H54 (cell line): ENCODE results near the gene PLD1.
A peak's percentile ranks its signal among the peaks of the same experiment; 100 is the strongest.

Experiments
- DNase-seq: peaks from one replicate; pipeline ENCODE4 v3.0.0; 2011; ENCODE audit warnings: low spot score, mixed read lengths; ENCODE audit not compliant: insufficient read length
- FAIRE-seq: peaks from 3 replicates; lab custom pipeline; 2011; peaks lifted over from hg19 to GRCh38; lab: Jason Lieb, UNC
- POLR2A ChIP-seq: IDR thresholded peaks from 2 replicates; pipeline ENCODE4 v1.6.1; 2011; ENCODE audit warnings: low read depth, mild to moderate bottlenecking, low read length

The PLD1 gene

DNA sequence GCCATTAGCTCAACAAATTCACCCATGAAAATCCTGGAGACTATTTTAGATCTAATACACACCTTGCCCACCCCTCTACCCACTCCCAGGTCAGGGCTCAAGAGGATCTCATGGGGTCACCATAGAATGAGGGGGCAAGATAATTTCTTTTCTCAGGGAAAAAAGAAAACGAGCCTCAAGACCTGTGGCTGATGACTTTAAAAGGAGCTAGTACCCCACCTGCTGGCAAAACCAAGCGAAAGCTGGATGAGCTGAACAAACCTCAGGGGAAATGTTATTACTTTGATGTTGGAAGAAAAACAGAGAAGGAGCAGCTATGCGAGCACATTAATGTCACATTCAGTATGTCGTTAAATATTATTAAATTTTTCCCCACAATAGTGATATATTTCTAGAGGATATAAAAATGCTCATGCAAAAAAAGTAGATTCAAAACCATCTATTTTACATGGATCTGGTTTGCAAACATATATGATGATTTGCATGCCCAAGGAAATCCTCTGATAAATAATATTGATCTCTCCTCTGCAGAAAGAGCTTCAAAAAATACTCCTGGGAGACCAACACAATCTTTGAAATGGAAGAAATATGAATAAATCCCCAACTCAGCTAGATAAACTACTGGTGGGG is 37.7 kb downstream of the PLD1 start:
- FAIRE-seq: peak; percentile 94
- no peak for TF ChIP-seq POLR2A
- DNase-seq: peak; percentile 34

DNA sequence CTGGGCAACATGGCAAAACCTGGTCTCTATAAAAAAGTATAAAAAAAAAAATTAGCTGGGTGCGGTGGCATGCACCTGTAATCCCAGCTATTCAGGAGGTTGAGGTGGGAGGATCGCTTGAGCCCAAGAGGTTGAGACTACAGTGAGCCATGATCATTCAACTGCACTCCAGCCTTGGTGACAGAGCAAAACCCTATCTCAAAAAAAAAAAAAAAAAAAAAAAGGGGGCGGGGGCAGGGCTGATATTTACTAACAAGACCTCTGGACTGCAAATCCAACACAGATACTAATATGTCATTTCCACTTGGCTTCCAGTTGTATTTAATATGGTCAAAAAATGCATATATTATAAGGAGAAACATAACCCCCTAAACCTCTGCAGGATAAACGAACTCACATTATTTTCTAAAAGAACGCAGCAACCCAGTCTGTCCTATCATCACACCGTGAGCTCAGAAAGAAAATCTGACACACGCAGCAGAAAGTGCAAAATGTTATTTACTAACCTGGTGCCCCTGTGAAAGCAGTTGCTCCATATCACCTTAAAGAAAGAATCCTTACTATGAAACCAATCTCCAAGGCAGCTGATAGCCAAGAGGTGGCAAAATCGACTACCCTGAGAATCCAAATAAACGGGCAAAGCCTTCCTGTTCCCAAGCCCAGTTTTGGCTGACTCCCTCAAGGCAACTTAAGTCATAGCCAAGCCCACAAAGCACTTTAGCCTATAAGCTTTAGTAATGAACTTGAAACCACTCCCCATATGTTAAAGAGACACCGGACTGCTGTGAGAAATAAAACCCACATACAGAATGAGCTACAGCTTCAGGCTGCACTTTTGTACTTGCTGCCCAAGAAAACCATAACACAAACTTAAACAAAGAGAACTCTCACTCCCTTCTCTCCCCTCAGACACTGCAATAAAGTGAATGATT is 39.3 kb downstream of the PLD1 start:
- FAIRE-seq (peak; percentile 99), DNase-seq (peak; percentile 67)
- TF ChIP-seq POLR2A: no peak

DNA sequence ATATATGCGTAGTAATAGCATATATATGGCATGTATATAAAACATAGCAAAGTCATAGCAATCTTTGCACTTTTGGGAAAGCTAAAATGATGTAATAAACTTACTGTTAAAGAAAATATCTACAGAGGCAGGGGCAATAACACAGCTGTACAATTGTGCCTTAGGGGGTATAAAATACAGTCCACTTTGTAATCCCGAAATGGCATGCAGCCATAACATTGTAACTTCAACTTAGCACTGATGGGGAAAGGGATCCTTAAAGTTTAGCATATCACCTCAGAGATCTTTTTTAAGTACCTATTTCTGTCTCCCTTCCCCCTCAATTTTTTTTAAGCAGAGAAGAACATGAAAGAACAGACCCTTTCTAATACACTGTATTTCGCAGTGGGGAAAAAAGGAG is 40.8 kb downstream of the PLD1 start:
- TF ChIP-seq POLR2A: no peak

DNA sequence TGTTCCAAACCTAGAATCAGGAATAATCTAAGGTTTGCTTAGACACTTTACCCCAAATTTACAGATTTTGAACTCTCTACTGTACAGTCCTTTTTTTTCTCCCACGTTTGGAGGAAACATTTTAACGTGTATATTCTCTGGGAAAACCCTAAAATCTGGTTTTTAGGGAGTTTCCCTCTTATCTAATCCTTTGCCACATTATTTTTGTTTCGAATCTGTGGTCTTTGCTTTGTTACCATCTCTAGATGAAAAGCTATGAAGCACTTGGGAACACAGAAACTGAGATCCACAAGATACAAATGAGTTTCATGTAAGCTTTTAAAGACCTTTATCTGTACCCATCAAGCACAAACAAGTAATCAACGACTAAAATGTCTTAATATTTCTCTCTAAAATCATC is 41.3 kb downstream of the PLD1 start:
- TF ChIP-seq POLR2A: no peak
- DNase-seq (no peak), FAIRE-seq (no peak)

More for the DNA sequence above, 40.8 kb downstream of the PLD1 start:
- no peak for DNase-seq
- no peak for FAIRE-seq

DNA sequence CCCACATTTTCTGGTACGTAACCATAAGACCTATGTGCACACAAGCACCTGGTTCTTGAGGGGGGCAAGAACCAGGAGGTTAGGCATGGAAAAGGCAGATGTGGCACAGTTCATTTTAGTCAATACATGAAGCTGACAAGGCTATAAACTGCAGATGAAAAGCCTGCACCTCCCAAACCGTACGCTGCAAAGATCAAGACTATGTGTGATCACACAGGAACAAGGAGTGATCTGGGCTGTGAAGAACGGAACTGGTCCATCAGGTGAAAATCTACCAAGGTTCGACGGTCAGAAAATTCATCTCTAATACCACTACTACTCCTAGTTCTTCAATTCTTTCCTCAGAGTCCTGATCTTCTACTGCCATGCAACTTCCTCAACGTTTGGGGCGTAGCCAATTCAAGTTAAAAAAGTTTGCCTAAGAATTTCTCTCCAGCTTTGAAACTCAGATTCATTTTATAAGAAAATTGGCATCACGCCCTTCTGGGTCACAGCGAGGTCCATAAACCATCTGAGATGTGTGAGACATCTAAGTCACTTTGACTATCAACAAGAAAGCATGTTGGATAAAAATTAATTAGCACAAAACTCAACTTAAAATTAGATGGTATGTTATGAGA is 41.9 kb downstream of the PLD1 start:
- no peak for DNase-seq
- no peak for FAIRE-seq
- no peak for TF ChIP-seq POLR2A

DNA sequence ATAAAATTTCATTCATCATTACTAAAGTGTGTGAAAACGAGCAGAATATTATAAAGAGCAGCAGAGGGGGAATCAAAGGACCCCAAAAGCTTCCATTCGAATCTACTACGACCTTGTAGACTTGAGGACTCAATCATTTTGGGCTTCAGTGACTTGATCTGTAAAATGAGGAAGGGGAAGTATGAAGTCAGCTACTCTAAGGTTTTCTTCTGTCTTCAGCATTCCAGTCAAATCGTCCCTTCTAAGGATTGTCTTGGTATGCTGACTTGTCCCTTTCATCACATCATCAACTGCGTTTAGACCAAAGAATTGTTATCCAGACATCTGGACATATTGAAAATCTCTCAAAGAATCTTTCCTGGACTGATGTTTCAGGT is 44.8 kb downstream of the PLD1 start:
- FAIRE-seq (peak; percentile 33), DNase-seq (no peak)
- TF ChIP-seq POLR2A: no peak

DNA sequence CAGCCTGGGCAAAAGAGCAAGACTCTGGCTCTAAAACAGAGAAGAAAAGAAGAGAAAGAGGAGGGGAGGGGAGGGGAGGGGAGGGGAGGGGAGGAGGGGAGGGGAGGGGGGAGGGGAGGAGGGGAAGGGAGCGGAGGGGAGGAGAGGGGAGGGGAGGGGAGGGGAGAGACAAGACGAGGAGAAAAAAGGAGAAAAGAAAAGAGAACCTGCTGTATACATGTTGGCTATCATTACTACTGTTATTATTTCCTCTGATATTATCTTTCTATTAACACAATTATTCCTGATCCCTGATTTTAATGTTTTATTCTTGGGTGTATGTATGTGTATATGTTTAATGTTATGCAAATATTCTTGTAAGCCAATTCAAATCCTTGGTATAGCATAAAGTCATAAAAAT is 46.9 kb downstream of the PLD1 start:
- no peak for DNase-seq
- no peak for TF ChIP-seq POLR2A
- FAIRE-seq: no peak

DNA sequence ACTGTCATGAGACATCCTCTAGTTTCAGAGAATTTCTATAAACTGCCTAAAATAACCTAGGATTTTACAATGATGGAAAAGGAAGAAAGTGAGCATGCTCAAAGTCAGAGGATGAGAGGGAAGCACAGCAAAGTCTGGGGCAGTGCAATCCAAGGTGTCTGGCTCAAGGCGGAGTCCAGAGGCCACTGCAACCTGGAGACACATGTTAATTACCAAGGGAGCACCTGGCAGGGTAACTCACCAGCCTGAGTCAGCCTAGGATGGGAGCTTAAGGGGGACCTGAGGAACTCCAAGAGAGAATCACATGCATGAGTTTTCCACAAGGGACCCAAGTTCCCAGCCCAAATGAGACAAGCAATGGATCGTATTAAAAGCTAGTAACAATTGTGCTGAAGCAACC is 49.8 kb downstream of the PLD1 start:
- FAIRE-seq (no peak), DNase-seq (no peak)
- no peak for TF ChIP-seq POLR2A

DNA sequence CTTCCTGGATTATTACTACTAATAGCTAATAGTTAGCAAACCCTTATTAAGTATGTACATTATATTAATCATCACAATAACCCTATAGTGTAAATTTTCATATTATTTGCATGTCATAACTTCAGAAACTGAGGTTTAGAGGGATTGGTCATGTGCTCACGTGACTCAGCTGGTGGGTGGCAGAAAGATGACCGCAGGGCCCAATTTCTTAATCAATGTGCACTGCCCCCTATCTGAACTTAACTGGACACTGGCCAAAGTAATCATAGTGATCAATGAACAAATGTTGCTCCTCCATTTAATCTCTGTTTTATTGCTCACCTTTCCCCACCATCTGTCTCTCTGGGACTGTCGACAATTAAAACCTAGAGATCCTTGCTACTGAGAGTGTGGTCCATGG is 52.2 kb downstream of the PLD1 start:
- DNase-seq: no peak
- no peak for TF ChIP-seq POLR2A
- FAIRE-seq: no peak

DNA sequence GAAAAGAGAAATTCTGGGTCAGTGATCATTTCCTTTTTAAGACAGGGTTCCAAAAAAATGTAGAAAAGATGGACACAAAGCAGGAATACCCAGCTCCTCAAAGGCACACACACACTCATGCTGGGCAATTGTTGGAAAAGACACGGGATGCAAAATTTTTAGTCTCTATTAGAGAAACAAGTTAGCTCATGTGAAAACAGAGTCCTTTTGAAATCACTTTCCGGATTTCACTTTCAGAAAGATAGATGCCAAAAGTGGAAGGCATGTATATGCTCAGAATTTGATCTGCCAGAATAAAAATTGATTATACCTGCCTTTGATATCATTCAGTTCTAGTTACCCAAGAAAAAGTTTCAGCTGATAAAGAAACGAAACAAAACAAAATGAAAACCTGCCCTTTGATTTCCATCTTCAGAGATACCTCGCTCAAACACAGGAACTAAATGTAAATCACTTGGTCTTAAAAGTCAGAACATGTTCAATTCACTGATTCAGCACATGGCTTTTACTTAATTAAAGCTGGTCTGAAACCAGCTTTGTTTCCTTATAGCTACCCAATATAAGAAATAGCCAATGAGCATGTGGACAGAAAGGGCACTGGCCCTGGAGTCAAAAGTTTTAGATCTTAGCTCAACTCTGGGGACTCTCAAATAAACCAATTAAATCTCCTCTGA is 52.8 kb downstream of the PLD1 start:
- DNase-seq (no peak), FAIRE-seq (no peak)
- no peak for TF ChIP-seq POLR2A

DNA sequence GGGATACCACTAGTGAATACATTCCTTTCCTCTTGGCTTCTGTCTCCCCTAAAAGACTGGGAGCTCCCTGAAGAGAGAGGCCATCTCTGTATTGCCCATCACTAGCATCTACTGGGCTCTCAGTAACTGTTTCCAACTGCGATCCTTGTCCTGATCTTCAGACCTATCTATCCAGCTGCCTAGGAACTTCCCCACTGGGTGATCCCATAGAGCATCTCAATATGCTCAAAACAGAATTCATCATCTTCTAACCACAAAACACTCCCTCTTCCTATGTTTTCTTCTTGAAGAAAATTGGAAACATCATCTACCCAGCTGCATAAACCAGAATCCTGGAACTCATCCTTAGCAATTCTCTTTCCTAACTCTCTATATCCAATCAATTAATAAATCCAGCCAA is 54.6 kb downstream of the PLD1 start:
- no peak for TF ChIP-seq POLR2A
- FAIRE-seq: no peak
- no peak for DNase-seq

DNA sequence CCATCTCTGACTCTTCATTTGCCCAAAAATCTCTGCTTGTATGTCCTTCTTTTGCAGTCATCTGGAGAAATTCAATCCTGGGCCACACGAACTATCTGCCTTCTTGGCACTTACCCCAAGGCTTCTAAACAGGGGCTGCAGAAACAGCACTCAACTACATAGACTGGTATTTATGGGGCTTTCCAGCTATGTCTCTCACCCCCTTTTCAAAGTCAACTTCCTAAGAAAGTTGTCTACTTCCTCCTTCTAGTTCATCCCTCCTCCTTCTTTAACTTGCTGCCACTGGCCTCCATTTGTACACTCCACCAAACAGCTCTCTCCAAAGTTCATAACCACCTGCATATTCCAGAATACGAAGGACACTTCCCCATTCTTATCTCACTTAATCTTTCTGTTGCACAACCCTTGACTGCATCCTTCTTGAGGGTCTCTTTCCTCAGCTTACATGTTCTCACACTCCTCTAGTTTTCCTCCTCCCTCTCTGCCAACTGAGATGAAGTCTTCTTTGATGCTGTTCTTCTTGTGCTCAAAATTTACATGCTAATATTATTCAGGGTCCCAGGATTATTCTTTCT is 55.2 kb downstream of the PLD1 start:
- no peak for FAIRE-seq
- TF ChIP-seq POLR2A: no peak
- no peak for DNase-seq

DNA sequence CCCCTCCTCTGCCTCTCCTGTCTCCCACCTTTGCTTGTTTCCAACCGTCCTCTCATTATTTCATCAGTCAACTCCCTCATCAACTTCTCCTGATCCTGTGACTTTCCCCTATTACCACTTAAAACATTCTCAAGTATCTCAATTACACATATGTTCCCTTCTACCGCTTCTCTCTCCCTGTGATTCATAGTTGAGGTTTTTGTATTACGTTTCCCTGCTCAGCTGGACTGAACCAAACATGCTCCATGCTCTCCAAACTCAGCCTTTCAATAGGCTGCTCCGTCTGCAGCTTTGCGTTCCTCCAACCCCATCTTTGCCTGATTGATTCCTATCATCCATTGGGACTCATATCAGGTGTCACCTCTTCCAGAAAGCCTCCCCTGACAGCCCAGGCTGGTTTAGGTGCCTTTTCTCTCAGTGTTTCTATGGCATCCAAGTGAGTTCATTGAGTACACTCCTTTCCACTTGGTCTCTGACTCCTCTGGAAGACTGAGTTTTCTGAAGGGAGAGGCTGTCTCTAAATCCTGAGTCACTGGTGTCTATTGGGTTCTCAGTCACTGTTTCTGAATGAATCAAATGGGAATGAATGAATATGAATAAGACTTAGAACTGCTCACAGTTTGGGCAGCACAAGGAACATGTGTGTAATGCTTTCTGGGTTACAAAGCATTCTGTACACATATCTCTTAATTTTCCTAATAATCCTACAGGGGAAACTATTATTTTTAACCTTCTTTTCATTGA is 56.4 kb downstream of the PLD1 start:
- DNase-seq (peak; percentile 35), FAIRE-seq (peak; percentile 50)
- TF ChIP-seq POLR2A: no peak
